GM20000 (cell line): ENCODE data around the gene DAGLA.

Experiments used
- DNase-seq: peaks from one replicate; pipeline ENCODE4 v3.0.0; 2012; ENCODE audit warnings: low spot score
- CTCF ChIP-seq: IDR thresholded peaks from 2 replicates; pipeline ENCODE4 v1.5.1; 2012; ENCODE audit warnings: mild to moderate bottlenecking, control low read depth; ENCODE audit errors: extremely low read depth, missing control alignments

The DAGLA gene

GRCh38 chr11:61682906-61683675, 2.9 kb downstream of the DAGLA start:
- DNase-seq, result no peak
- TF ChIP-seq CTCF, result no peak

GRCh38 chr11:61683961-61684869, 4.0 kb downstream of the DAGLA start:
- no peak for TF ChIP-seq CTCF
- no peak for DNase-seq

- TF ChIP-seq CTCF, result no peak
- no peak for DNase-seq
Measured at GRCh38 chr11:61684870-61685616, 4.9 kb downstream of the DAGLA start.

GRCh38 chr11:61685617-61685967, 5.4 kb downstream of the DAGLA start:
- TF ChIP-seq CTCF, result no peak
- DNase-seq, result no peak

GRCh38 chr11:61686066-61686465, 5.9 kb downstream of the DAGLA start:
- no peak for TF ChIP-seq CTCF
- DNase-seq, result no peak

GRCh38 chr11:61686469-61686868, 6.3 kb downstream of the DAGLA start:
- TF ChIP-seq CTCF, result no peak
- no peak for DNase-seq

- no peak for TF ChIP-seq CTCF
- no peak for DNase-seq
Measured at GRCh38 chr11:61687420-61687819, 7.2 kb downstream of the DAGLA start.
